Liver (tissue), 9 donors: ENCODE measurements around the gene SLC17A4. TPM values are rescaled to one million over a fixed set of nuclear protein-coding genes. Genes with fewer than 3 reads are reported as not detected.

Experiments
- DNase-seq: peaks from one replicate; pipeline ENCODE4 v3.0.0-alpha.2; 2017; ENCODE audit warnings: low spot score
- H3K27ac ChIP-seq, 2 donors: one replicate each; pipeline ENCODE4 v1.7.0; 2013; ENCODE audit warnings: inconsistent platforms in 2 of 2, low read length in 2 of 2, control low read depth in 1 of 2, low read depth in 1 of 2, mild to moderate bottlenecking in 1 of 2
- H3K27me3 ChIP-seq, 4 donors: one replicate each; pipeline versions ENCODE4 v1.6.1 to v1.7.0; 2013; ENCODE audit warnings: low read length in 3 of 4, inconsistent platforms in 1 of 4, mild to moderate bottlenecking in 1 of 4, moderate library complexity in 1 of 4; ENCODE audit not compliant: control insufficient read depth in 4 of 4, insufficient read depth in 4 of 4
- H3K36me3 ChIP-seq, 4 donors: one replicate each; pipeline versions ENCODE4 v1.6.1 to v1.7.0; 2013; ENCODE audit warnings: low read length in 3 of 4, mild to moderate bottlenecking in 3 of 4, low read depth in 1 of 4, moderate library complexity in 1 of 4; ENCODE audit not compliant: control insufficient read depth in 4 of 4, insufficient read depth in 3 of 4
- H3K4me1 ChIP-seq, 4 donors: one replicate each; pipeline versions ENCODE4 v1.6.1 to v1.7.0; 2013; ENCODE audit warnings: low read length in 3 of 4, mild to moderate bottlenecking in 3 of 4, moderate library complexity in 1 of 4; ENCODE audit not compliant: control insufficient read depth in 4 of 4, insufficient read depth in 4 of 4
- H3K4me3 ChIP-seq, 3 donors: one replicate each; pipeline versions ENCODE4 v1.6.1 to v1.7.0; 2013; ENCODE audit warnings: low read length in 3 of 3, control low read depth in 1 of 3, low read depth in 1 of 3, mild to moderate bottlenecking in 1 of 3
- H3K9ac ChIP-seq, 2 donors: one replicate each; pipeline ENCODE4 v1.7.0; 2013; ENCODE audit warnings: low read length in 2 of 2, mild to moderate bottlenecking in 2 of 2, moderate library complexity in 2 of 2, control low read depth in 1 of 2, low read depth in 1 of 2
- H3K9me3 ChIP-seq, 4 donors: one replicate each; pipeline versions ENCODE4 v1.6.1 to v1.7.0; 2013; ENCODE audit warnings: low read length in 3 of 4; ENCODE audit not compliant: control insufficient read depth in 4 of 4
- EGR1 ChIP-seq, 2 donors: IDR thresholded peaks; 2 replicates each; pipeline ENCODE4 v1.6.1; 2016 to 2018; ENCODE audit warnings: antibody characterized with exemption in 2 of 2, low read depth in 2 of 2
- FOXA1 ChIP-seq: IDR thresholded peaks from 2 replicates; pipeline ENCODE4 v1.6.1; 2016; ENCODE audit warnings: antibody characterized with exemption
- FOXA2 ChIP-seq: IDR thresholded peaks from 2 replicates; pipeline ENCODE4 v1.6.1; 2016; ENCODE audit warnings: antibody characterized with exemption
- HNF4G ChIP-seq: IDR thresholded peaks from 2 replicates; pipeline ENCODE4 v1.6.1; 2016; ENCODE audit warnings: antibody characterized with exemption
- MAX ChIP-seq: IDR thresholded peaks from 2 replicates; pipeline ENCODE4 v1.6.1; 2016; ENCODE audit warnings: antibody characterized with exemption
- NR2F2 ChIP-seq: IDR thresholded peaks from 2 replicates; pipeline ENCODE4 v1.6.1; 2016; ENCODE audit warnings: antibody characterized with exemption
- RAD21 ChIP-seq, 2 donors: IDR thresholded peaks; 2 replicates each; pipeline ENCODE4 v1.6.1; 2016; ENCODE audit warnings: antibody characterized with exemption in 2 of 2, mild to moderate bottlenecking in 2 of 2
- RXRA ChIP-seq, 2 donors: IDR thresholded peaks; 2 replicates each; pipeline ENCODE4 v1.6.1; 2017 to 2018; ENCODE audit warnings: antibody characterized with exemption in 2 of 2, mild to moderate bottlenecking in 1 of 2
- SP1 ChIP-seq: IDR thresholded peaks from 2 replicates; pipeline ENCODE4 v1.6.1; 2018; ENCODE audit warnings: antibody characterized with exemption, mild to moderate bottlenecking
- TAF1 ChIP-seq: conservative IDR thresholded peaks from 2 replicates; pipeline ENCODE4 v1.6.1; 2016; ENCODE audit warnings: antibody characterized with exemption, mild to moderate bottlenecking
- YY1 ChIP-seq: IDR thresholded peaks from 2 replicates; pipeline ENCODE4 v1.6.1; 2016; ENCODE audit warnings: antibody characterized with exemption, mild to moderate bottlenecking
- ZBTB33 ChIP-seq: IDR thresholded peaks from 2 replicates; pipeline ENCODE4 v1.6.1; 2016; ENCODE audit warnings: antibody characterized with exemption
- WGBS: extraction: QIAGEN DNeasy Blood & Tissue Kit; methylation state at CpG from one replicate; pipeline ENCODE4 v1.1.7; 2013; 5-methylcytosine and 5-hydroxymethylcytosine counted together
- polyA plus RNA-seq, 2 donors: library from polyadenylated mRNA; stranded (reverse) in 1 of 2; unstranded in 1 of 2; fragments of 200-250 nt in 1 of 2; fragments of >200 nt in 1 of 2; fragmentation: Nextera tagmentation in 1 of 2; extraction: Ambion mirVana in 1 of 2; gene quantifications; one replicate each; pipeline versions ENCODE4 v1.2.1 to v1.2.3, GENCODE V29; 2013 to 2015
- total RNA-seq, 2 donors: library from RNA; depleted of rRNA; stranded (reverse); fragments of >200 nt; gene quantifications; one replicate each; pipeline ENCODE4 v1.2.3, GENCODE V29; 2014
- TF ChIP-seq, protein P1 (sequence below): IDR thresholded peaks from 2 replicates; pipeline ENCODE4 v1.6.1; 2016; ENCODE audit warnings: antibody characterized with exemption
- TF ChIP-seq, protein P2 (sequence below): fragments of 150-350 bp; IDR thresholded peaks from 2 replicates; pipeline ENCODE4 v1.5.1; 2017; ENCODE audit warnings: improper control_type of control experiment, low read depth, low read length; ENCODE audit not compliant: missing input control
- donor health status: healthy.
- donor health status: healthy.
- donor health status: healthy.
- donor health status: healthy.
- donor health status: healthy.

SLC17A4 gene
- total and polyA plus RNA-seq, 4 donors = 4.4 to 27.3 (median 8.4) TPM

DNA sequence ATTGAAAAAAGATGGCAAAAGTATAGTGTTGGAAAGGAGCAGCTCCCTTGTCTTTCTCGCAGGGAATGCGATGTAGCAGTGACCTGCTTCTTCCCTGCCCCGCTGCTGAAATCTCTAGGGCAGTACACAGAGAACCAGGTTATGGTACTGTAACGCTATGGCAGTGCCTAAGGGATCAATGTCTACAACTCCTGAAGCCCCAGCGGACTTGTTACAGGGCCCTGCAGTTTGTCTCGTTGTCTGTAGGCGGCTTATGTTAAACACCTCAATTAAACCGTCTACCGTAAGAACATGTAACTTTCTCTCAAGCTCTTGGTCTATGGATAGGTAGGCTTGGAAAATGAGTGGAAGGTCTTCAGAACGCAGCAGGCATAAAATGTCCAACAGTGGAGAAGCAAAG lies 44.8 kb upstream of the SLC17A4 start:
- WGBS = 93% methylated on average over 10 of the region's 10 CpGs
- no peak overlapping the region for H3K4me3 ChIP-seq
- H3K27me3 ChIP-seq = no peaks in the 10 kb centered on the region
- DNase-seq = no peak
- TF ChIP-seq SP1 (no peak), HNF4G (no peak), ZBTB33 (no peak), FOXA2 (no peak), TAF1 (no peak), MAX (no peak), FOXA1 (no peak), EGR1 (IDR thresholded peaks at IDR 0.05; ENCODE audit: low read depth in 2 of 2) (no peak)
- TF ChIP-seq, protein P1, sequence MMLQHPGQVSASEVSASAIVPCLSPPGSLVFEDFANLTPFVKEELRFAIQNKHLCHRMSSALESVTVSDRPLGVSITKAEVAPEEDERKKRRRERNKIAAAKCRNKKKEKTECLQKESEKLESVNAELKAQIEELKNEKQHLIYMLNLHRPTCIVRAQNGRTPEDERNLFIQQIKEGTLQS = no peak
- TF ChIP-seq, protein P2, sequence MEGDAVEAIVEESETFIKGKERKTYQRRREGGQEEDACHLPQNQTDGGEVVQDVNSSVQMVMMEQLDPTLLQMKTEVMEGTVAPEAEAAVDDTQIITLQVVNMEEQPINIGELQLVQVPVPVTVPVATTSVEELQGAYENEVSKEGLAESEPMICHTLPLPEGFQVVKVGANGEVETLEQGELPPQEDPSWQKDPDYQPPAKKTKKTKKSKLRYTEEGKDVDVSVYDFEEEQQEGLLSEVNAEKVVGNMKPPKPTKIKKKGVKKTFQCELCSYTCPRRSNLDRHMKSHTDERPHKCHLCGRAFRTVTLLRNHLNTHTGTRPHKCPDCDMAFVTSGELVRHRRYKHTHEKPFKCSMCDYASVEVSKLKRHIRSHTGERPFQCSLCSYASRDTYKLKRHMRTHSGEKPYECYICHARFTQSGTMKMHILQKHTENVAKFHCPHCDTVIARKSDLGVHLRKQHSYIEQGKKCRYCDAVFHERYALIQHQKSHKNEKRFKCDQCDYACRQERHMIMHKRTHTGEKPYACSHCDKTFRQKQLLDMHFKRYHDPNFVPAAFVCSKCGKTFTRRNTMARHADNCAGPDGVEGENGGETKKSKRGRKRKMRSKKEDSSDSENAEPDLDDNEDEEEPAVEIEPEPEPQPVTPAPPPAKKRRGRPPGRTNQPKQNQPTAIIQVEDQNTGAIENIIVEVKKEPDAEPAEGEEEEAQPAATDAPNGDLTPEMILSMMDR = no peak
- no peaks in the 10 kb centered on the region for H3K9me3 ChIP-seq
- H3K36me3 ChIP-seq = no peaks in the 10 kb centered on the region
- H3K27ac ChIP-seq = no peak overlapping the region
- no peaks in the 10 kb centered on the region for H3K4me1 ChIP-seq
- H3K9ac ChIP-seq = no peak overlapping the region

- no peaks in the 10 kb centered on the region for H3K27me3 ChIP-seq
- H3K9ac ChIP-seq = no peak overlapping the region
- H3K4me1 ChIP-seq = no peaks in the 10 kb centered on the region
- H3K4me3 ChIP-seq = no peak overlapping the region
- no peaks in the 10 kb centered on the region for H3K36me3 ChIP-seq
- no peaks in the 10 kb centered on the region for H3K9me3 ChIP-seq
- no peak for TF ChIP-seq FOXA1
- no peak for TF ChIP-seq RXRA (IDR thresholded peaks at IDR 0.05)
- TF ChIP-seq TAF1 = no peak
- TF ChIP-seq, protein P2 = no peak
- TF ChIP-seq SP1 = no peak
- no peak for TF ChIP-seq RAD21 (IDR thresholded peaks at IDR 0.05)
- TF ChIP-seq, protein P1 = no peak
- no peak for TF ChIP-seq NR2F2
- no peak for TF ChIP-seq YY1
- no peak for TF ChIP-seq ZBTB33
- DNase-seq = no peak
- 71% methylated on average over 14 of the region's 14 CpGs for WGBS
- H3K27ac ChIP-seq = no peak overlapping the region
Observed at GRCh38 chr6:25710287-25710686, 44.3 kb upstream of the SLC17A4 start.
